Heart right ventricle (tissue), 16 donors: ENCODE results near the gene ZNF337. TPM values are rescaled to one million over a fixed set of nuclear protein-coding genes. Genes with fewer than 3 reads are reported as not detected.
"Not testable (repeated sequence)": the region's sequence is repeated elsewhere in the genome, so short reads cannot be mapped to it uniquely, and the experiment has no call there.

Experiments used
- ATAC-seq, 8 donors: fragments of 200-7000 bp; cut with Tn5 transposase; one replicate each; pipeline ENCODE4 v1.9.1; 2020; ENCODE audit warnings: mild to moderate bottlenecking in 8 of 8, moderate library complexity in 8 of 8, moderate number of reproducible peaks in 1 of 8
- DNase-seq, 2 donors: peaks; one replicate each; pipeline ENCODE4 v3.0.0-alpha.2; 2020
- H3K27ac ChIP-seq, 10 donors: fragments of 200-600 bp; sonication (generic) in 2 of 10; one replicate each; pipeline versions ENCODE4 v1.5.0 to v1.8.0; 2020 to 2022; ENCODE audit warnings: mild to moderate bottlenecking in 3 of 10
- H3K27me3 ChIP-seq, 7 donors: fragments of 200-600 bp; one replicate each; pipeline ENCODE4 v1.8.0; 2021 to 2022; ENCODE audit warnings: mild to moderate bottlenecking in 2 of 7
- H3K36me3 ChIP-seq, 9 donors: fragments of 200-600 bp; sonication (generic) in 1 of 9; one replicate each; pipeline versions ENCODE4 v1.5.0 to v1.8.0; 2020 to 2022; ENCODE audit warnings: mild to moderate bottlenecking in 2 of 9
- H3K4me1 ChIP-seq, 9 donors: fragments of 200-600 bp; sonication (generic) in 1 of 9; one replicate each; pipeline versions ENCODE4 v1.5.0 to v1.8.0; 2020 to 2022; ENCODE audit warnings: mild to moderate bottlenecking in 4 of 9
- H3K4me3 ChIP-seq, 10 donors: fragments of 200-600 bp; sonication (generic) in 2 of 10; one replicate each; pipeline versions ENCODE4 v1.5.0 to v1.8.0; 2020 to 2022; ENCODE audit warnings: mild to moderate bottlenecking in 7 of 10, moderate library complexity in 2 of 10
- H3K9me3 ChIP-seq, 11 donors: fragments of 200-600 bp in 10 of 11; sonication (generic) in 2 of 11; one replicate each; pipeline versions ENCODE4 v1.5.0 to v1.8.0; 2013 to 2022; ENCODE audit warnings: mild to moderate bottlenecking in 2 of 11, control low read depth in 1 of 11, moderate library complexity in 1 of 11
- CTCF ChIP-seq, 9 donors: fragments of 200-600 bp; sonication (generic) in 2 of 9; IDR thresholded peaks; one replicate each; pipeline versions ENCODE4 v1.5.0 to v1.8.0; 2021 to 2022; ENCODE audit warnings: antibody characterized with exemption in 9 of 9, mild to moderate bottlenecking in 5 of 9, moderate library complexity in 1 of 9
- WGBS, 2 donors: extraction: QIAGEN DNeasy Blood & Tissue Kit; methylation state at CpG; one replicate each; pipeline ENCODE4 v1.1.7; 2013; ENCODE audit warnings: inconsistent platforms in 1 of 2; 5-methylcytosine and 5-hydroxymethylcytosine counted together
- intact Hi-C, 10 donors: fragments of 100-400 bp; cut with DNase I; formaldehyde crosslinking; loops; one replicate each; pipeline versions ENCODE4 v1.11.1 to v1.14.2; 2022
- polyA plus RNA-seq, 2 donors: library from polyadenylated mRNA; stranded (reverse); fragments of 200-250 nt; gene quantifications; one replicate each; pipeline ENCODE4 v1.2.3, GENCODE V29; 2013
- total RNA-seq, 10 donors: library from RNA; stranded (reverse); fragmentation: NEBNext Ultra II Directional in 3 of 10; extraction: Animal tissue kit (Norgen Biotek cat#: 25700) in 3 of 10; gene quantifications; one replicate each; pipeline versions ENCODE4 v1.2.1 to v1.2.4, GENCODE V29; 2021 to 2023
- donor health status: Arrhythmogenic right ventricular cardiomyopathy.
- donor health status: ischemic (EF 13 %, LVEDD 7.1; RV severe dilation, severe dysfunction).
- donor health status: healthy with polysubstance abuse.
- donor health status: DM: no; HTN: yes; CAD: no.
- donor health status: DM: no; HTN: no; CAD: no.
- donor health status: ischemic (EF 25% LVEDD 6.9; RV normal size, moderate dysfunction).
- donor health status: ischemic (EF 25% LVEDD 5.7; RV mildly dilated, moderate dysfunction).
- donor health status: healthy.
- donor health status: DM: yes; HTN: yes; CAD: no.
- donor health status: Ischemic cardiomyopathy.
- donor health status: ischemic (EF 35%, LVEDD 5.7; RV mildly dilated, moderate dysfunction).
- donor health status: nonischemic (EF 11% LVEDD 7.7; RV severe dilation, severe dysfunction).
- donor health status: DM: yes; HTN: yes; CAD: no.
- donor health status: PGD.
- donor health status: ischemic (EF 29% LVEDD 5.4; RV normal size, mild dysfunction).
- donor health status: nonischemic (EF 23%, LVEDD 6.1; RV moderate dilation, normal function).

ZNF337 gene
- total and polyA plus RNA-seq, 12 donors: 5.4 to 17.1 (median 7.4) TPM

- Histone ChIP-seq H3K27me3 (no peaks in the 10 kb centered on the region), H3K4me1 (peaks cover 0 to 10% (median 0%) of the 10 kb centered on the region in 9 donors), H3K4me3 (no peak overlapping the region), H3K27ac (no peak overlapping the region), H3K9me3 (peaks cover 0 to 58% (median 14%) of the 10 kb centered on the region in 11 donors), H3K36me3 (no peaks in the 10 kb centered on the region)
- no peak for TF ChIP-seq CTCF (IDR thresholded peaks at IDR 0.05)
- no peak for DNase-seq
- intact Hi-C loops: no loop called here
- 95 to 98% methylated on average over 7 of the region's 7 CpGs for WGBS, 2 donors
- ATAC-seq: no peak
Measured at GRCh38 chr20:25720285-25720684, 23.6 kb upstream of the ZNF337 start.

GRCh38 chr20:25718896-25719809 lies 22.5 kb upstream of the ZNF337 start:
- peak; percentile 16 to 20 for DNase-seq
- H3K36me3 ChIP-seq: not testable (repeated sequence)
- 75 to 80% methylated on average over 20 of the region's 20 CpGs for WGBS, 2 donors

GRCh38 chr20:25707695-25708094 lies 11.0 kb upstream of the ZNF337 start:
- H3K4me1 ChIP-seq: no peaks in the 10 kb centered on the region
- no peak overlapping the region for H3K27ac ChIP-seq
- peaks cover 0 to 34% (median 5%) of the 10 kb centered on the region in 11 donors for H3K9me3 ChIP-seq
- ATAC-seq (no peak), DNase-seq (no peak)
- no peaks in the 10 kb centered on the region for H3K27me3 ChIP-seq
- no peak overlapping the region for H3K4me3 ChIP-seq
- H3K36me3 ChIP-seq: no peaks in the 10 kb centered on the region
- intact Hi-C loops: no loop called here
- TF ChIP-seq CTCF (IDR thresholded peaks at IDR 0.05): no peak

More at GRCh38 chr20:25718896-25719809, 22.5 kb upstream of the ZNF337 start:
- H3K4me1 ChIP-seq: peaks cover 0 to 10% (median 0%) of the 10 kb centered on the region in 9 donors
- H3K27ac ChIP-seq: peak overlapping the region in 1 of 10 donors; percentile 32
- intact Hi-C loops, ATAC-seq, H3K27me3 ChIP-seq: not testable (repeated sequence)
- H3K9me3 ChIP-seq: peaks cover 0 to 47% (median 14%) of the 10 kb centered on the region in 11 donors
- H3K4me3 ChIP-seq: peak overlapping the region in 1 of 10 donors; percentile 29

- WGBS, 2 donors: 89 to 92% methylated on average over 6 of the region's 6 CpGs
- H3K4me3 ChIP-seq: no peak overlapping the region
- no peaks in the 10 kb centered on the region for H3K36me3 ChIP-seq
- H3K9me3 ChIP-seq: peaks cover 0 to 29% (median 0%) of the 10 kb centered on the region in 11 donors
- intact Hi-C loops: no loop called here
- no peak overlapping the region for H3K27ac ChIP-seq
- H3K27me3 ChIP-seq: no peaks in the 10 kb centered on the region
- no peaks in the 10 kb centered on the region for H3K4me1 ChIP-seq
- DNase-seq (no peak), ATAC-seq (no peak)
- no peak for TF ChIP-seq CTCF (IDR thresholded peaks at IDR 0.05)
Measured at GRCh38 chr20:25706793-25707192, 10.1 kb upstream of the ZNF337 start.

- no peak for DNase-seq
- Histone ChIP-seq H3K4me3 (no peak overlapping the region), H3K9me3 (peaks cover 0 to 30% (median 0%) of the 10 kb centered on the region in 11 donors)
Measured at GRCh38 chr20:25705830-25706351, 9.2 kb upstream of the ZNF337 start.

GRCh38 chr20:25704303-25704702 lies 7.7 kb upstream of the ZNF337 start:
- H3K27me3 ChIP-seq, H3K36me3 ChIP-seq, H3K4me1 ChIP-seq, H3K27ac ChIP-seq, DNase-seq, H3K4me3 ChIP-seq, ATAC-seq, intact Hi-C loops: not testable (repeated sequence)
- H3K9me3 ChIP-seq: peaks cover 0 to 36% (median 11%) of the 10 kb centered on the region in 11 donors
- WGBS, 2 donors: 93 to 100% methylated on average over 2 of the region's 2 CpGs

More at GRCh38 chr20:25705830-25706351, 9.2 kb upstream of the ZNF337 start:
- Histone ChIP-seq H3K27me3 (no peaks in the 10 kb centered on the region), H3K4me1 (no peaks in the 10 kb centered on the region), H3K27ac (no peak overlapping the region), H3K36me3 (no peaks in the 10 kb centered on the region)
- no peak for TF ChIP-seq CTCF (IDR thresholded peaks at IDR 0.05)
- ATAC-seq: no peak
- intact Hi-C loops: no loop called here

- 92% methylated on average over 2 of the region's 2 CpGs for WGBS, 2 donors
- H3K36me3 ChIP-seq, H3K27me3 ChIP-seq, DNase-seq, H3K27ac ChIP-seq, H3K4me3 ChIP-seq, ATAC-seq, intact Hi-C loops: not testable (repeated sequence)
- Histone ChIP-seq H3K4me1 (peaks cover 0 to 13% (median 7%) of the 10 kb centered on the region in 9 donors), H3K9me3 (peaks cover 0 to 33% (median 11%) of the 10 kb centered on the region in 11 donors)
Measured at GRCh38 chr20:25700835-25701234, 4.2 kb upstream of the ZNF337 start.
